ACC112 (cell line): ENCODE data around the gene LSM7.

Experiments
- H2AFZ ChIP-seq: fragments of 200-600 bp; sonication (generic); one replicate; pipeline ENCODE4 v1.6.0; 2017; ENCODE audit warnings: antibody characterized with exemption, low read length; ENCODE audit not compliant: unreplicated experiment
- H3K27ac ChIP-seq: fragments of 200-600 bp; sonication (generic); 2 replicates; pipeline ENCODE4 v1.5.1; 2014; ENCODE audit warnings: low read depth, mild to moderate bottlenecking, antibody characterized with exemption, low read length, moderate library complexity
- H3K27me3 ChIP-seq: fragments of 200-600 bp; sonication (generic); 2 replicates; pipeline ENCODE4 v1.6.1; 2014; ENCODE audit warnings: mild to moderate bottlenecking, antibody characterized with exemption, low read length, moderate library complexity, mixed read lengths; ENCODE audit not compliant: insufficient read depth
- H3K36me3 ChIP-seq: fragments of 200-600 bp; sonication (generic); 2 replicates; pipeline ENCODE4 v1.6.1; 2016; ENCODE audit warnings: mild to moderate bottlenecking, antibody characterized with exemption, low read length, moderate library complexity, mixed read lengths; ENCODE audit not compliant: insufficient read depth
- H3K4me1 ChIP-seq: fragments of 200-600 bp; sonication (generic); one replicate; pipeline ENCODE4 v1.6.1; 2016; ENCODE audit warnings: low read length, mixed read lengths; ENCODE audit not compliant: insufficient read depth, unreplicated experiment, control insufficient read depth
- H3K4me3 ChIP-seq: fragments of 200-600 bp; sonication (generic); 2 replicates; pipeline ENCODE4 v1.5.1; 2014; ENCODE audit warnings: mild to moderate bottlenecking, low read depth, low read length
- H3K79me2 ChIP-seq: fragments of 200-600 bp; sonication (generic); one replicate; pipeline ENCODE4 v1.6.0; 2016; ENCODE audit warnings: low read length; ENCODE audit not compliant: control insufficient read depth, unreplicated experiment, insufficient read depth

LSM7 gene

GRCh38 chr19:2308114-2308556 lies 20.3 kb downstream of the LSM7 start, which contains the start of gene LINGO3:
Gene LINGO3 (minus strand): TSS chr19:2308154. CDS start chr19:2291776, 16,378 bp downstream.
- Histone ChIP-seq H2AFZ (no peak within 1 kb of the TSS), H3K4me3 (no peak within 1 kb of the TSS), H3K27me3 (peaks cover 14% of the 10 kb centered on the region), H3K79me2 (no peaks in the 10 kb centered on the region), H3K36me3 (no peaks in the 10 kb centered on the region), H3K27ac (no peak within 1 kb of the TSS), H3K4me1 (peaks cover 6% of the 10 kb centered on the region)

- no peaks in the 10 kb centered on the region for H3K79me2 ChIP-seq
- H3K27ac ChIP-seq: no peak overlapping the region
- H3K4me1 ChIP-seq: peaks cover 6% of the 10 kb centered on the region
- peaks cover 14% of the 10 kb centered on the region for H3K27me3 ChIP-seq
- no peak overlapping the region for H2AFZ ChIP-seq
- no peak overlapping the region for H3K4me3 ChIP-seq
- no peaks in the 10 kb centered on the region for H3K36me3 ChIP-seq
Observed at GRCh38 chr19:2307518-2308012, 20.8 kb downstream of the LSM7 start.

GRCh38 chr19:2306971-2307370 lies 21.4 kb downstream of the LSM7 start:
- H3K4me3 ChIP-seq: no peak overlapping the region
- H2AFZ ChIP-seq: no peak overlapping the region
- no peaks in the 10 kb centered on the region for H3K36me3 ChIP-seq
- peaks cover 14% of the 10 kb centered on the region for H3K27me3 ChIP-seq
- H3K27ac ChIP-seq: no peak overlapping the region
- no peaks in the 10 kb centered on the region for H3K79me2 ChIP-seq
- H3K4me1 ChIP-seq: peaks cover 6% of the 10 kb centered on the region

GRCh38 chr19:2306281-2306806 lies 22.0 kb downstream of the LSM7 start:
- Histone ChIP-seq H3K4me3 (no peak overlapping the region), H3K4me1 (peaks cover 6% of the 10 kb centered on the region), H3K79me2 (no peaks in the 10 kb centered on the region), H3K27me3 (peaks cover 14% of the 10 kb centered on the region), H3K36me3 (no peaks in the 10 kb centered on the region), H3K27ac (no peak overlapping the region), H2AFZ (no peak overlapping the region)

GRCh38 chr19:2305452-2306280 lies 22.7 kb downstream of the LSM7 start:
- Histone ChIP-seq H3K4me3 (no peak overlapping the region), H3K4me1 (peaks cover 6% of the 10 kb centered on the region), H3K36me3 (no peaks in the 10 kb centered on the region), H3K27me3 (peaks cover 14% of the 10 kb centered on the region), H3K27ac (no peak overlapping the region), H3K79me2 (no peaks in the 10 kb centered on the region), H2AFZ (no peak overlapping the region)

- H3K36me3 ChIP-seq: no peaks in the 10 kb centered on the region
- no peak overlapping the region for H3K27ac ChIP-seq
- no peaks in the 10 kb centered on the region for H3K4me1 ChIP-seq
- H2AFZ ChIP-seq: no peak overlapping the region
- no peaks in the 10 kb centered on the region for H3K79me2 ChIP-seq
- no peak overlapping the region for H3K4me3 ChIP-seq
- H3K27me3 ChIP-seq: peaks cover 14% of the 10 kb centered on the region
Observed at GRCh38 chr19:2303211-2303798, 25.1 kb downstream of the LSM7 start.

GRCh38 chr19:2302319-2303210 lies 25.8 kb downstream of the LSM7 start:
- no peak overlapping the region for H3K27ac ChIP-seq
- H3K36me3 ChIP-seq: no peaks in the 10 kb centered on the region
- H3K4me1 ChIP-seq: no peaks in the 10 kb centered on the region
- peaks cover 11% of the 10 kb centered on the region for H3K27me3 ChIP-seq
- no peak overlapping the region for H3K4me3 ChIP-seq
- H3K79me2 ChIP-seq: no peaks in the 10 kb centered on the region
- H2AFZ ChIP-seq: no peak overlapping the region

GRCh38 chr19:2300533-2300932 lies 27.9 kb downstream of the LSM7 start:
- Histone ChIP-seq H3K27me3 (no peaks in the 10 kb centered on the region), H3K36me3 (no peaks in the 10 kb centered on the region), H3K27ac (no peak overlapping the region), H3K4me1 (no peaks in the 10 kb centered on the region), H3K4me3 (no peak overlapping the region), H2AFZ (no peak overlapping the region), H3K79me2 (no peaks in the 10 kb centered on the region)

GRCh38 chr19:2296141-2296540 lies 32.2 kb downstream of the LSM7 start:
- no peak overlapping the region for H3K4me3 ChIP-seq
- no peak overlapping the region for H3K27ac ChIP-seq
- H3K79me2 ChIP-seq: no peaks in the 10 kb centered on the region
- H2AFZ ChIP-seq: no peak overlapping the region
- H3K36me3 ChIP-seq: no peaks in the 10 kb centered on the region
- H3K4me1 ChIP-seq: peaks cover 4% of the 10 kb centered on the region
- H3K27me3 ChIP-seq: peaks cover 5% of the 10 kb centered on the region; the same call in 1 of the 2 replicates

GRCh38 chr19:2294687-2295335 lies 33.6 kb downstream of the LSM7 start:
- Histone ChIP-seq H3K4me1 (peaks cover 8% of the 10 kb centered on the region), H3K27ac (no peak overlapping the region), H3K27me3 (peaks cover 19% of the 10 kb centered on the region), H3K4me3 (no peak overlapping the region), H2AFZ (no peak overlapping the region), H3K79me2 (no peaks in the 10 kb centered on the region), H3K36me3 (no peaks in the 10 kb centered on the region)
